ENCODE measurements around the gene YIPF6. TPM values are rescaled to one million over a fixed set of nuclear protein-coding genes. Genes with fewer than 3 reads are reported as not detected.
A peak's percentile ranks its signal among the peaks of the same experiment; 100 is the strongest.

Gene YIPF6
- total and polyA plus RNA-seq, 2 of the 13 experiments (the other 11 are each of a cell fraction or from before 2014, with no cell fraction given) = 37.8 to 43.6 TPM

GRCh38 chrX:68461576-68461975, 37.3 kb upstream of the YIPF6 start:
- CTCF ChIA-PET (ENCODE audit: low intra/inter-chr PET ratio, low total read pairs) = no interaction called here
- DNase-seq (ENCODE audit: low spot score) (no peak), ATAC-seq (no peak), FAIRE-seq (no peak)
- Histone ChIP-seq H3K79me2 (ENCODE audit: insufficient read depth, low read length) (no peaks in the 10 kb centered on the region), H3K27ac (ENCODE audit: extremely low read length, insufficient read depth, low read length) (no peak overlapping the region), H3K4me3 (replicated peaks in 1 of 3; ENCODE audit: insufficient read depth in 1 of 3, low read depth in 2 of 3, low read length in 3 of 3) (no peak overlapping the region; a peak in 1 of 6 replicates), H3K36me3 (replicated peaks in 1 of 2; ENCODE audit: control insufficient read depth in 1 of 2, insufficient read depth in 2 of 2, low read length in 2 of 2) (no peaks in the 10 kb centered on the region), H3K27me3 (ENCODE audit: control insufficient read depth in 1 of 2, insufficient read depth in 2 of 2, low read length in 2 of 2) (no peaks in the 10 kb centered on the region), H3K4me1 (ENCODE audit: insufficient read depth, low read length) (0 out of 2 replicates have a peak, but pooled peaks cover 7% of the 10 kb centered on the region), H4K20me1 (ENCODE audit: insufficient read depth, low read length) (no peaks in the 10 kb centered on the region), H3K4me2 (ENCODE audit: low read depth, low read length) (peak overlapping the region; percentile 42), H3K9me3 (ENCODE audit: low read length) (no peaks in the 10 kb centered on the region), H3K9ac (ENCODE audit: insufficient read depth, low read depth, low read length) (no peak overlapping the region), H2AFZ (ENCODE audit: low read length) (no peak overlapping the region)
- POLR2A ChIA-PET = no interaction called here
- in situ Hi-C loops (cut with HindIII; ENCODE audit: extremely low pct_ligation_motif_present, low pct_unique_long_range_greater_than_20kb) (no loop called here), intact Hi-C loops (cut with micrococcal nuclease; ENCODE audit: unreplicated experiment) (no loop called here)
- TF ChIP-seq, protein P1, sequence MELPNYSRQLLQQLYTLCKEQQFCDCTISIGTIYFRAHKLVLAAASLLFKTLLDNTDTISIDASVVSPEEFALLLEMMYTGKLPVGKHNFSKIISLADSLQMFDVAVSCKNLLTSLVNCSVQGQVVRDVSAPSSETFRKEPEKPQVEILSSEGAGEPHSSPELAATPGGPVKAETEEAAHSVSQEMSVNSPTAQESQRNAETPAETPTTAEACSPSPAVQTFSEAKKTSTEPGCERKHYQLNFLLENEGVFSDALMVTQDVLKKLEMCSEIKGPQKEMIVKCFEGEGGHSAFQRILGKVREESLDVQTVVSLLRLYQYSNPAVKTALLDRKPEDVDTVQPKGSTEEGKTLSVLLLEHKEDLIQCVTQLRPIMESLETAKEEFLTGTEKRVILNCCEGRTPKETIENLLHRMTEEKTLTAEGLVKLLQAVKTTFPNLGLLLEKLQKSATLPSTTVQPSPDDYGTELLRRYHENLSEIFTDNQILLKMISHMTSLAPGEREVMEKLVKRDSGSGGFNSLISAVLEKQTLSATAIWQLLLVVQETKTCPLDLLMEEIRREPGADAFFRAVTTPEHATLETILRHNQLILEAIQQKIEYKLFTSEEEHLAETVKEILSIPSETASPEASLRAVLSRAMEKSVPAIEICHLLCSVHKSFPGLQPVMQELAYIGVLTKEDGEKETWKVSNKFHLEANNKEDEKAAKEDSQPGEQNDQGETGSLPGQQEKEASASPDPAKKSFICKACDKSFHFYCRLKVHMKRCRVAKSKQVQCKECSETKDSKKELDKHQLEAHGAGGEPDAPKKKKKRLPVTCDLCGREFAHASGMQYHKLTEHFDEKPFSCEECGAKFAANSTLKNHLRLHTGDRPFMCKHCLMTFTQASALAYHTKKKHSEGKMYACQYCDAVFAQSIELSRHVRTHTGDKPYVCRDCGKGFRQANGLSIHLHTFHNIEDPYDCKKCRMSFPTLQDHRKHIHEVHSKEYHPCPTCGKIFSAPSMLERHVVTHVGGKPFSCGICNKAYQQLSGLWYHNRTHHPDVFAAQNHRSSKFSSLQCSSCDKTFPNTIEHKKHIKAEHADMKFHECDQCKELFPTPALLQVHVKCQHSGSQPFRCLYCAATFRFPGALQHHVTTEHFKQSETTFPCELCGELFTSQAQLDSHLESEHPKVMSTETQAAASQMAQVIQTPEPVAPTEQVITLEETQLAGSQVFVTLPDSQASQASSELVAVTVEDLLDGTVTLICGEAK (IDR thresholded peaks at IDR 0.05) = no peak
- TF ChIP-seq, protein P1 (CRISPR knock-in tag; IDR thresholded peaks at IDR 0.05) = no peak
- no peak for TF ChIP-seq XRCC5 (optimal IDR thresholded peaks at IDR 0.05; ENCODE audit: low read length)
- no peak for TF ChIP-seq CREBL2 (CRISPR knock-in tag; IDR thresholded peaks at IDR 0.05; ENCODE audit: borderline replicate concordance)
- TF ChIP-seq AGO1 (IDR thresholded peaks at IDR 0.05; ENCODE audit: low read depth, low read length, poor library complexity, severe bottlenecking) = no peak
- TF ChIP-seq, protein P2, sequence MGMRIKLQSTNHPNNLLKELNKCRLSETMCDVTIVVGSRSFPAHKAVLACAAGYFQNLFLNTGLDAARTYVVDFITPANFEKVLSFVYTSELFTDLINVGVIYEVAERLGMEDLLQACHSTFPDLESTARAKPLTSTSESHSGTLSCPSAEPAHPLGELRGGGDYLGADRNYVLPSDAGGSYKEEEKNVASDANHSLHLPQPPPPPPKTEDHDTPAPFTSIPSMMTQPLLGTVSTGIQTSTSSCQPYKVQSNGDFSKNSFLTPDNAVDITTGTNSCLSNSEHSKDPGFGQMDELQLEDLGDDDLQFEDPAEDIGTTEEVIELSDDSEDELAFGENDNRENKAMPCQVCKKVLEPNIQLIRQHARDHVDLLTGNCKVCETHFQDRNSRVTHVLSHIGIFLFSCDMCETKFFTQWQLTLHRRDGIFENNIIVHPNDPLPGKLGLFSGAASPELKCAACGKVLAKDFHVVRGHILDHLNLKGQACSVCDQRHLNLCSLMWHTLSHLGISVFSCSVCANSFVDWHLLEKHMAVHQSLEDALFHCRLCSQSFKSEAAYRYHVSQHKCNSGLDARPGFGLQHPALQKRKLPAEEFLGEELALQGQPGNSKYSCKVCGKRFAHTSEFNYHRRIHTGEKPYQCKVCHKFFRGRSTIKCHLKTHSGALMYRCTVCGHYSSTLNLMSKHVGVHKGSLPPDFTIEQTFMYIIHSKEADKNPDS (CRISPR knock-in tag; IDR thresholded peaks at IDR 0.05) = no peak
- TF ChIP-seq ZNF20 (CRISPR knock-in tag; IDR thresholded peaks at IDR 0.05) = no peak
- BruUV-seq (replicated peaks) = no TSS peak

Measured in HepG2 (cell line).